ENCODE measurements around the gene PRR36. TPM values are rescaled to one million over a fixed set of nuclear protein-coding genes. Genes with fewer than 3 reads are reported as not detected.

Gene PRR36
- total RNA-seq, 4 donors from 2014 or later: 2.5 TPM; not detected in 3

- TF ChIP-seq EP300 (IDR thresholded peaks at IDR 0.05): no peak
- TF ChIP-seq CTCF (IDR thresholded peaks at IDR 0.05): no peak
- no peak for TF ChIP-seq POLR2A (IDR thresholded peaks at IDR 0.05)
- H3K4me3 ChIP-seq: no peak overlapping the region
- peaks cover 0 to 64% of the 10 kb centered on the region in 2 donors for H3K27me3 ChIP-seq
- H3K36me3 ChIP-seq: no peaks in the 10 kb centered on the region
- no peak overlapping the region for H3K27ac ChIP-seq
- H3K4me1 ChIP-seq: peaks cover 0 to 61% (median 22%) of the 10 kb centered on the region in 4 donors
- 58 to 63% methylated on average over 11 of the region's 11 CpGs for WGBS, 2 donors
- DNase-seq (ENCODE audit: low spot score in 2 of 2): no peak
- H3K9me3 ChIP-seq: no peaks in the 10 kb centered on the region
Observed at GRCh38 chr19:7870571-7871436, 3.4 kb downstream of the PRR36 start.

- peaks cover 0 to 61% (median 22%) of the 10 kb centered on the region in 4 donors for H3K4me1 ChIP-seq
- peak overlapping the region in 1 of 4 donors; percentile 59 for H3K27ac ChIP-seq
- no peaks in the 10 kb centered on the region for H3K36me3 ChIP-seq
- 26 to 37% methylated on average over 12 to 30 of the region's 30 CpGs for WGBS, 2 donors
- H3K4me3 ChIP-seq: peak overlapping the region in 3 of 4 donors; percentile 33 to 52 (median 44)
- DNase-seq (ENCODE audit: low spot score in 2 of 2): no peak
- no peaks in the 10 kb centered on the region for H3K9me3 ChIP-seq
- no peak for TF ChIP-seq POLR2A (IDR thresholded peaks at IDR 0.05)
- TF ChIP-seq EP300 (IDR thresholded peaks at IDR 0.05): no peak
- TF ChIP-seq CTCF (IDR thresholded peaks at IDR 0.05): no peak
- H3K27me3 ChIP-seq: peaks cover 0 to 61% of the 10 kb centered on the region in 2 donors
Observed at GRCh38 chr19:7869910-7870511, 4.2 kb downstream of the PRR36 start.

DNA sequence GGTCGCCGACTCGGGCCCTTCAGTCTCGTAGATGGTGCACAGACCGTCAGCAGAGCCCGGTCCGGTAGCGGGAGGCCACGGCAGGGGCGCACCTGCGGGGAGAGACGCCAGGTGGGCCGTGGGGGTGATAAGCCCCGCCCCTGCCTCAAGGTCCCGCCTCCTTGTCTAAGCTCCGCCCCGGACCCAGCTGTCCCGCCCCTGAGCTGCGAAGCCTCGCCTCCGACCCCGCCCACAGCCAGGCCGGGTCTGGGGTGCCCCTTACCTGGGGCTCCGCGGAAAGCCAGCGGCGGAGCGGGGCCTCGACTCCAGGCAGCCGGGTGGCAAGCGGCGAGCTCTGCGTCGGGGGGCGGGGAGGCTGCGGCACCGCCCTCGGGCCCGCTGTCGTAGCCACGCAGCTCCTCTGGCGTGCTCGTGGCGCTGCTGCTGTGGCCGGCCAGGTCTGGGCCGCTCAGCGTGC, 4.7 kb downstream of the PRR36 start:
- Histone ChIP-seq H3K4me3 (peak overlapping the region; percentile 28 to 52 (median 38)), H3K27me3 (peaks cover 0 to 61% of the 10 kb centered on the region in 2 donors), H3K27ac (peak overlapping the region in 2 of 4 donors; percentile 29 to 59), H3K36me3 (no peaks in the 10 kb centered on the region), H3K4me1 (peaks cover 0 to 58% (median 22%) of the 10 kb centered on the region in 4 donors), H3K9me3 (no peaks in the 10 kb centered on the region)
- no peak for DNase-seq (ENCODE audit: low spot score in 2 of 2)
- peak in 1 of 5 experiments; percentile 29 for TF ChIP-seq CTCF (IDR thresholded peaks at IDR 0.05)
- TF ChIP-seq EP300 (IDR thresholded peaks at IDR 0.05): no peak
- WGBS, 2 donors: 15% methylated on average over 36 of the region's 47 CpGs; no CpG with 5 or more reads in 1 of the 2 donors

DNA sequence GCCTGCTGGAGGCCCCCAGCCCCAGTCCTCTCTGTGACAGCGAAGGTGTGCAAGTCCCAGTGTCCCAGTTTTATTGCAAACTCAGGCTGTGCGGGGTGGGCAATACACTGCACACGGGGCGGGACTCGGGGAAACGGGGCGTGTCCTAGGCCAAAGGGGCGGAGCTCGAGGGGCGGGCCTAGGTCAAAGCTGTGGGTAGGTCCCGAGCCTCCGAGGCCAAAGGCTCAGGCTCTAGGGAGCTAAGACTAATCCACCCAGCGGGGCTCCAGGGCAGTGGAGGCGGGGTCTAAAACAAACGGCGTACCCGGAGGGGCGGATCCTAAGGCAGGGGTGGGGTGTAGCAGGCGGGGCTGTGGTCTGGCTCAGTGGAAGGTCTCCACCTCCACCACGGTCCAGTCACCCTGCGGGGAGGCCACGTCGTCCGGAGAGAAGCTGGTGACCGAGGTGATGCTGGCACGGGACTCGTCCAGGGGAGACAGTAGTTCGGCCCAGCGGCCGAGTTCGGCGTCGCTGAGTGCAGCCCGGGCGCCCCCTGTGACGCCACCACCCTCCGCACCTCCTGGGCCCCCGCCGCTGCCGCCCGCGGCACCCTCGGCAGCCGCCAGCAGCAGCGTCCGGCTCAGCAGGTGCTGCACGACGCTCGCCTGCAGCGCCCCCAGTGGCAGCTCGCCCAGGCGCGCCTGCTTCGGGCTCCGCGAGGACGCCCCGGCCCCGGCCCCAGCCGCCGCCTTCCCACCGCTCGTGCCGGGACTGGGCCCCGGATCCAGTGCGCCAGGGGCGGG, 5.3 kb downstream of the PRR36 start:
- TF ChIP-seq EP300 (IDR thresholded peaks at IDR 0.05): no peak
- TF ChIP-seq CTCF (IDR thresholded peaks at IDR 0.05): peak; percentile 87 to 93 (median 92)
- Histone ChIP-seq H3K9me3 (no peaks in the 10 kb centered on the region), H3K36me3 (peaks cover 0 to 4% (median 0%) of the 10 kb centered on the region in 3 donors), H3K27me3 (peaks cover 0 to 61% of the 10 kb centered on the region in 2 donors), H3K4me1 (peaks cover 0 to 52% (median 21%) of the 10 kb centered on the region in 4 donors), H3K4me3 (peak overlapping the region; percentile 28 to 52 (median 38)), H3K27ac (peak overlapping the region in 2 of 4 donors; percentile 29 to 59)
- WGBS, 2 donors: 2 to 7% methylated on average over 42 to 45 of the region's 67 CpGs
- peak in 1 of 2 donors; percentile 20 for DNase-seq (ENCODE audit: low spot score in 2 of 2)

Measured in tibial nerve (tissue), 4 donors.